HG02852 (cell line): ENCODE measurements around the gene RALB.
"Not testable (repeated sequence)": the region's sequence is repeated elsewhere in the genome, so short reads cannot be mapped to it uniquely, and the experiment has no call there.

Experiments used
- ATAC-seq: cut with Tn5 transposase; IDR thresholded peaks from one replicate; pipeline ENCODE4 v1.9.1; 2021; ENCODE audit warnings: mild to moderate bottlenecking, moderate library complexity; ENCODE audit not compliant: unreplicated experiment

Gene RALB

GRCh38 chr2:120290737-120291136 is 38.1 kb downstream of the RALB start:
- ATAC-seq, result no peak

GRCh38 chr2:120291401-120292311 is 39.0 kb downstream of the RALB start:
- no peak for ATAC-seq

GRCh38 chr2:120293096-120294007 is 40.7 kb downstream of the RALB start:
- ATAC-seq, result peak; percentile 45

GRCh38 chr2:120294008-120294340 is 41.3 kb downstream of the RALB start:
- peak; percentile 96 for ATAC-seq

GRCh38 chr2:120298173-120298835 is 45.7 kb downstream of the RALB start:
- no peak for ATAC-seq

GRCh38 chr2:120299004-120299403 is 46.4 kb downstream of the RALB start:
- ATAC-seq, result no peak

GRCh38 chr2:120299561-120299960 is 46.9 kb downstream of the RALB start:
- no peak for ATAC-seq

GRCh38 chr2:120300385-120300784 is 47.7 kb downstream of the RALB start:
- ATAC-seq, result no peak

- no peak for ATAC-seq
These were observed 48.6 kb downstream of the RALB start for GRCh38 chr2:120301284-120301683.

GRCh38 chr2:120302301-120302700 is 49.6 kb downstream of the RALB start:
- ATAC-seq, result no peak

- ATAC-seq, result no peak
These were observed 50.5 kb downstream of the RALB start for GRCh38 chr2:120303177-120303576.

- no peak for ATAC-seq
These were observed 52.6 kb downstream of the RALB start for GRCh38 chr2:120305296-120305695.

GRCh38 chr2:120305937-120306490 is 53.4 kb downstream of the RALB start:
- ATAC-seq, result no peak

GRCh38 chr2:120307482-120307881 is 54.8 kb downstream of the RALB start:
- no peak for ATAC-seq

GRCh38 chr2:120308038-120308910 is 55.6 kb downstream of the RALB start:
- peak; percentile 25 for ATAC-seq

- peak; percentile 66 for ATAC-seq
These were observed 57.5 kb downstream of the RALB start for GRCh38 chr2:120310136-120310535.

- ATAC-seq, result not testable (repeated sequence)
These were observed 58.2 kb downstream of the RALB start for GRCh38 chr2:120310841-120311240.

GRCh38 chr2:120312076-120312475 is 59.4 kb downstream of the RALB start:
- ATAC-seq, result no peak

GRCh38 chr2:120312860-120313694 is 60.4 kb downstream of the RALB start:
- peak; percentile 34 for ATAC-seq
